Endothelial cell of umbilical vein (primary cell): ENCODE results near the gene TRAF7. TPM values are rescaled to one million over a fixed set of nuclear protein-coding genes. Genes with fewer than 3 reads are reported as not detected.

Experiments used
- BruUV-seq: library from RNA; stranded (reverse); fragments of 400-500 nt; replicated peaks from 2 replicates; lab custom pipeline; 2021; lab: Mats Ljungman, UMichigan
- CTCF ChIA-PET: fragments of 300-600, 350-600 bp; sonication (Branson Sonifier 250); formaldehyde crosslinking; loops from one replicate; lab custom pipeline; 2021; ENCODE audit warnings: antibody characterized with exemption, inconsistent platforms; lab: Charles Lee
- POLR2A ChIA-PET: fragments of 300-600, 350-600 bp; sonication (Branson Sonifier 250); formaldehyde crosslinking; loops from one replicate; lab custom pipeline; 2021; ENCODE audit warnings: antibody characterized with exemption, inconsistent platforms; lab: Charles Lee
- DNase-seq: peaks from one replicate; pipeline ENCODE4 v3.0.0-alpha.2; 2011; ENCODE audit warnings: low read depth, low spot score
- FAIRE-seq: peaks from 2 replicates; lab custom pipeline; 2011; peaks lifted over from hg19 to GRCh38; lab: Jason Lieb, UNC
- H2AFZ ChIP-seq: 2 replicates; pipeline ENCODE4 v1.6.0; 2012; ENCODE audit warnings: low read depth, low read length, control low read depth, inconsistent platforms
- H3K27ac ChIP-seq: 2 replicates; pipeline ENCODE4 v1.5.1; 2011; ENCODE audit warnings: low read depth, mild to moderate bottlenecking, control low read depth, low read length, moderate library complexity; ENCODE audit not compliant: insufficient read depth
- H3K27me3 ChIP-seq, 2 experiments: 2 replicates each; pipeline versions ENCODE4 v1.6.0 to v1.6.1; 2011; ENCODE audit warnings: low read length in 2 of 2, mixed read lengths in 1 of 2; ENCODE audit not compliant: control insufficient read depth in 2 of 2, insufficient read depth in 2 of 2
- H3K36me3 ChIP-seq, 2 experiments: 2 replicates in 1 of 2; 3 replicates in 1 of 2; pipeline ENCODE4 v1.5.1; 2011; ENCODE audit warnings: low read length in 2 of 2, mild to moderate bottlenecking in 1 of 2, moderate library complexity in 1 of 2; ENCODE audit not compliant: control insufficient read depth in 2 of 2, insufficient read depth in 2 of 2; ENCODE audit errors: extremely low read depth in 1 of 2
- H3K4me1 ChIP-seq: 3 replicates; pipeline ENCODE4 v1.5.1; 2011; ENCODE audit warnings: mild to moderate bottlenecking, low read length; ENCODE audit not compliant: control insufficient read depth, insufficient read depth; ENCODE audit errors: extremely low read depth
- H3K4me2 ChIP-seq: 2 replicates; pipeline ENCODE4 v1.6.1; 2011; ENCODE audit warnings: low read length, control low read depth, mixed read lengths; ENCODE audit not compliant: insufficient read depth
- H3K4me3 ChIP-seq, 3 experiments: fragments of 200-600 bp in 1 of 3; sonication (generic), shearing (Covaris generic) in 1 of 3; replicated peaks in 1 of 3; 2 replicates each; pipeline ENCODE4 v1.5.1; 2011 to 2016; ENCODE audit warnings: control low read depth in 3 of 3, low read length in 3 of 3, mild to moderate bottlenecking in 2 of 3, inconsistent platforms in 1 of 3, low read depth in 1 of 3, moderate library complexity in 1 of 3; ENCODE audit not compliant: insufficient read depth in 1 of 3
- H3K79me2 ChIP-seq: 2 replicates; pipeline ENCODE4 v1.6.0; 2012; ENCODE audit warnings: low read length, inconsistent platforms; ENCODE audit not compliant: control insufficient read depth, insufficient read depth
- H3K9ac ChIP-seq: replicated peaks from 2 replicates; pipeline ENCODE3; 2011; ENCODE audit warnings: low read length, control low read depth; ENCODE audit not compliant: insufficient read depth; ENCODE audit errors: extremely low read depth
- H3K9me1 ChIP-seq: replicated peaks from 3 replicates; pipeline ENCODE4 v1.6.0; 2011; ENCODE audit warnings: mild to moderate bottlenecking, low read length; ENCODE audit not compliant: control insufficient read depth, insufficient read depth; ENCODE audit errors: extremely low read depth
- H3K9me3 ChIP-seq: replicated peaks from 2 replicates; pipeline ENCODE4 v1.5.1; 2012; ENCODE audit warnings: low read length, inconsistent platforms; ENCODE audit not compliant: control insufficient read depth, insufficient read depth
- H4K20me1 ChIP-seq: replicated peaks from 2 replicates; pipeline ENCODE3; 2011; ENCODE audit warnings: mild to moderate bottlenecking, low read length; ENCODE audit not compliant: control insufficient read depth, insufficient read depth; ENCODE audit errors: extremely low read depth
- CTCF ChIP-seq, 2 donors: IDR thresholded peaks; 1 replicate in 1 of 2; 2 replicates in 1 of 2; pipeline ENCODE4 v1.5.1; 2011; ENCODE audit warnings: low read length in 2 of 2, mild to moderate bottlenecking in 2 of 2, moderate library complexity in 2 of 2, control low read depth in 1 of 2, inconsistent platforms in 1 of 2, low read depth in 1 of 2; ENCODE audit not compliant: insufficient read depth in 1 of 2; ENCODE audit errors: extremely low read depth in 1 of 2
- EZH2 ChIP-seq: IDR thresholded peaks from 2 replicates; pipeline ENCODE4 v1.6.1; 2012; ENCODE audit warnings: borderline replicate concordance, low read depth, mild to moderate bottlenecking, moderate library complexity, low read length, inconsistent platforms; ENCODE audit not compliant: severe bottlenecking
- FOS ChIP-seq: IDR thresholded peaks from 2 replicates; pipeline ENCODE4 v1.6.1; 2011; ENCODE audit warnings: mild to moderate bottlenecking, low read length, moderate library complexity, borderline replicate concordance; ENCODE audit not compliant: insufficient read depth
- GATA2 ChIP-seq: IDR thresholded peaks from 2 replicates; pipeline ENCODE4 v1.7.0; 2011; ENCODE audit warnings: low read depth, mild to moderate bottlenecking, moderate library complexity, mixed read lengths, low read length; ENCODE audit not compliant: insufficient read length, insufficient read depth
- JUN ChIP-seq: IDR thresholded peaks from 2 replicates; pipeline ENCODE4 v1.6.1; 2011; ENCODE audit warnings: borderline replicate concordance, low read depth; ENCODE audit not compliant: insufficient read length, insufficient read depth
- MAX ChIP-seq: IDR thresholded peaks from 2 replicates; pipeline ENCODE4 v1.6.1; 2011; ENCODE audit not compliant: insufficient read depth, insufficient read length
- MYC ChIP-seq: IDR thresholded peaks from one replicate; pipeline ENCODE4 v1.6.1; 2011; ENCODE audit warnings: mild to moderate bottlenecking, low read depth, low read length
- POLR2A ChIP-seq: IDR thresholded peaks from 2 replicates; pipeline ENCODE4 v1.6.1; 2012; ENCODE audit warnings: low read depth, mild to moderate bottlenecking, control low read depth, low read length
- POLR2AphosphoS5 ChIP-seq: IDR thresholded peaks from 2 replicates; pipeline ENCODE4 v1.6.1; 2012; ENCODE audit warnings: low read depth, mild to moderate bottlenecking, control low read depth, low read length, moderate library complexity; ENCODE audit not compliant: insufficient read depth
- dilution Hi-C: fragments of 300-500 bp; cut with MboI; formaldehyde crosslinking; loops from one replicate; pipeline ENCODE4 v1.15.0; 2019; ENCODE audit warnings: low sequenced_read_pairs; ENCODE audit not compliant: extremely low pct_ligation_motif_present
- intact Hi-C: fragments of 100-400 bp; cut with micrococcal nuclease; formaldehyde crosslinking; loops from one replicate; pipeline ENCODE4 v1.10.0; 2022
- polyA plus RNA-seq, 4 experiments: library from polyadenylated mRNA; depleted of rRNA in 3 of 4; stranded (reverse) in 3 of 4; unstranded in 1 of 4; fragments of >200 nt; gene quantifications; 2 replicates each; pipeline versions ENCODE4 v1.2.1 to v1.2.3, GENCODE V29; 2011 to 2012; ENCODE audit warnings: missing spikeins in 1 of 4
- total RNA-seq: library from RNA; stranded (reverse); gene quantifications from 2 replicates; pipeline ENCODE4 v1.2.3, GENCODE V29; 2021

TRAF7 gene
- total and polyA plus RNA-seq, 2 donors (not counting 3 experiments of a cell fraction or from before 2014, with no cell fraction given), result 141 to 175 TPM

DNA sequence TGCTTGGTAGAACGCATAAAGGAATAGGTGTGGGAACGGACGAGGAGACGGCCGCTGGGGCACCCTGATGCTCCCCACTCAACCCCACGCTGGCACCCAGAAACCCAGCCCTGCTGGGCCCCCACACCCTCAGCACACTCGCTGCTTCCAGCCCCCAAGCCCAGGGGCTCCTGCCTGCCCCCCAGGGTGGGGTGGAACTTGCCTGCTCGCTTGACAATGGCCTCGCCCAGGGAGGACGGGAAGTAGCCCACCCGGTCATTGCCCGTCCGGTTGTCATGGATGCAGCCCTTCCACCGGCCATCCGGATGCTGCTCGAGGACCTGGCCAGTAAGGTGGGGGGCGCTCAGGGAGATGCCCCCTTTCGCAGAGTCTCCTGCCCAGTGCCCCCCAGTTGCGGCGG lies 30.9 kb downstream of the TRAF7 start:
- H3K9ac ChIP-seq, result no peak overlapping the region
- TF ChIP-seq JUN, result no peak
- TF ChIP-seq GATA2, result no peak
- no peak for TF ChIP-seq MAX
- H2AFZ ChIP-seq, result no peak overlapping the region
- DNase-seq (no peak), FAIRE-seq (no peak)
- dilution Hi-C loops (no loop called here), intact Hi-C loops (no loop called here)
- no peak overlapping the region for H3K4me2 ChIP-seq
- no peak overlapping the region for H3K27ac ChIP-seq
- no peak overlapping the region for H3K4me3 ChIP-seq
- no peaks in the 10 kb centered on the region for H3K9me1 ChIP-seq
- CTCF ChIA-PET, result no interaction called here
- no peaks in the 10 kb centered on the region for H3K27me3 ChIP-seq
- no TSS peak for BruUV-seq
- no peaks in the 10 kb centered on the region for H3K9me3 ChIP-seq
- POLR2A ChIA-PET, result no interaction called here
- H3K79me2 ChIP-seq, result no peaks in the 10 kb centered on the region
- no peaks in the 10 kb centered on the region for H3K36me3 ChIP-seq
- H4K20me1 ChIP-seq, result no peaks in the 10 kb centered on the region
- no peaks in the 10 kb centered on the region for H3K4me1 ChIP-seq

GRCh38 chr16:2187212-2187611 lies 31.6 kb downstream of the TRAF7 start:
- no peak for FAIRE-seq
- Histone ChIP-seq H3K9ac (no peak overlapping the region), H3K27me3 (no peaks in the 10 kb centered on the region), H2AFZ (no peak overlapping the region), H4K20me1 (no peaks in the 10 kb centered on the region), H3K79me2 (no peaks in the 10 kb centered on the region), H3K4me2 (no peak overlapping the region), H3K4me3 (no peak overlapping the region), H3K27ac (no peak overlapping the region), H3K4me1 (no peaks in the 10 kb centered on the region), H3K36me3 (no peaks in the 10 kb centered on the region), H3K9me1 (no peaks in the 10 kb centered on the region), H3K9me3 (no peaks in the 10 kb centered on the region)
- BruUV-seq, result no TSS peak
- dilution Hi-C loops (no loop called here), intact Hi-C loops (no loop called here)
- CTCF ChIA-PET, result interaction anchor here (0.9 kb wide), 1 partner anchor 47 kb away, joined by 3 read pairs; no protein-coding TSS in a partner anchor
- POLR2A ChIA-PET, result interaction anchor here (0.6 kb wide), 1 partner anchor 333 kb away, joined by 3 read pairs; the partner anchor contains the start of gene AMDHD2
- no peak for DNase-seq
- TF ChIP-seq MYC (no peak), POLR2AphosphoS5 (no peak), EZH2 (no peak), POLR2A (no peak), GATA2 (no peak), CTCF (IDR thresholded peaks at IDR 0.05; ENCODE audit: extremely low read depth in 1 of 2, insufficient read depth in 1 of 2, low read depth in 1 of 2, low read length in 2 of 2) (no peak), JUN (no peak), FOS (no peak)
